Body of pancreas (tissue), 4 donors: ENCODE results near the gene NUP205.

ENCODE experiments used
- POLR2A ChIP-seq, 3 donors: fragments of 450-650 bp; IDR thresholded peaks; one replicate each; pipeline ENCODE4 v1.6.1; 2016; ENCODE audit warnings: antibody characterized with exemption in 3 of 3, mild to moderate bottlenecking in 2 of 3
- TF ChIP-seq, protein P1 (sequence below), 7 experiments: fragments of 450-650 bp in 4 of 7; fragments of 200-600 bp in 3 of 7; sonication (generic) in 3 of 7; IDR thresholded peaks; one replicate each; pipeline ENCODE4 v1.5.1; 2016 to 2019; ENCODE audit warnings: antibody characterized with exemption in 7 of 7

DNA sequence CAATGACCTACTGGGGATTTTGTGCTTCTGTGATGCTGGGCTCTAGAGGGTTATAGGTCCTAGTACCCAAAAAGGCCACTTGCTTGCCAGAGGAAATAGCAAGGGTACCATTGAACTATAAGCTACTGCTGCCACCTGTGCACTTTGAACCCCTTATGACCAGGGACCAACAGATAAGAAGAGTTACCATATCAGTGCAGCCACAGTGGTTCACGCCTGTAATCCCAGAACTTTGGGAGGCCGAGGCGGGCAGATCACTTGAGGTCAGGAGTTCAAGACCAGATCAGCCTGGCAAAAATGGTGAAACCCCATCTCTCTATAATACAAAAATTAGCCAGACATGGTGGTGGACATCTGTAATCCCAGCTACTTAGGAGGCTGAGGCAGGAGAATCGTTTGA lies 32.3 kb upstream of the NUP205 start:
- TF ChIP-seq, protein P1, sequence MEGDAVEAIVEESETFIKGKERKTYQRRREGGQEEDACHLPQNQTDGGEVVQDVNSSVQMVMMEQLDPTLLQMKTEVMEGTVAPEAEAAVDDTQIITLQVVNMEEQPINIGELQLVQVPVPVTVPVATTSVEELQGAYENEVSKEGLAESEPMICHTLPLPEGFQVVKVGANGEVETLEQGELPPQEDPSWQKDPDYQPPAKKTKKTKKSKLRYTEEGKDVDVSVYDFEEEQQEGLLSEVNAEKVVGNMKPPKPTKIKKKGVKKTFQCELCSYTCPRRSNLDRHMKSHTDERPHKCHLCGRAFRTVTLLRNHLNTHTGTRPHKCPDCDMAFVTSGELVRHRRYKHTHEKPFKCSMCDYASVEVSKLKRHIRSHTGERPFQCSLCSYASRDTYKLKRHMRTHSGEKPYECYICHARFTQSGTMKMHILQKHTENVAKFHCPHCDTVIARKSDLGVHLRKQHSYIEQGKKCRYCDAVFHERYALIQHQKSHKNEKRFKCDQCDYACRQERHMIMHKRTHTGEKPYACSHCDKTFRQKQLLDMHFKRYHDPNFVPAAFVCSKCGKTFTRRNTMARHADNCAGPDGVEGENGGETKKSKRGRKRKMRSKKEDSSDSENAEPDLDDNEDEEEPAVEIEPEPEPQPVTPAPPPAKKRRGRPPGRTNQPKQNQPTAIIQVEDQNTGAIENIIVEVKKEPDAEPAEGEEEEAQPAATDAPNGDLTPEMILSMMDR (IDR thresholded peaks at IDR 0.05), result no peak
- no peak for TF ChIP-seq POLR2A (IDR thresholded peaks at IDR 0.05)
